Measurements from ENCODE around the gene NPHP1. TPM values are rescaled to one million over a fixed set of nuclear protein-coding genes. Genes with fewer than 3 reads are reported as not detected.
"Not testable (repeated sequence)": the region's sequence is repeated elsewhere in the genome, so short reads cannot be mapped to it uniquely, and the experiment has no call there.

The NPHP1 gene
- total RNA-seq: 1 to 10 TPM; 1.3 to 1.4 TPM

- ChIA-PET CTCF (no interaction called here), POLR2A (interaction anchor here (1.3 kb wide), 1 partner anchor 8 kb away, joined by 3 read pairs; no protein-coding TSS in a partner anchor)
- Mint-ChIP-seq H3K9me3 (no peaks in the 10 kb centered on the region), H3K27me3 (no peaks in the 10 kb centered on the region), H3K4me3 (peak within 1 kb of the TSS; percentile 83), H3K4me1 (ENCODE audit: low read depth) (peaks cover 22% of the 10 kb centered on the region), H3K27ac (peak within 1 kb of the TSS; percentile 73), H3K36me3 (ENCODE audit: low read depth) (peaks cover 11% of the 10 kb centered on the region)
- intact Hi-C loops (cut with micrococcal nuclease): no loop called here
- no peak for TF ChIP-seq CTCF (IDR thresholded peaks at IDR 0.05)
- DNase-seq: peak; percentile 85
- peak; percentile 93 for ATAC-seq
Observed at GRCh38 chr2:110204408-110205385, at the start of gene NPHP1. Gene NPHP1, minus strand, starts transcription at chr2:110205013. Its CDS starts 45 bp downstream, at chr2:110204968.

- H3K4me1 Mint-ChIP-seq (ENCODE audit: low read depth); CTCF ChIA-PET; H3K9me3 Mint-ChIP-seq; H3K27me3 Mint-ChIP-seq; ATAC-seq; DNase-seq; H3K36me3 Mint-ChIP-seq (ENCODE audit: low read depth); intact Hi-C loops (cut with micrococcal nuclease); H3K4me3 Mint-ChIP-seq; POLR2A ChIA-PET; H3K27ac Mint-ChIP-seq: not testable (repeated sequence)
Observed at GRCh38 chr2:110248081-110248795, 43.4 kb upstream of the NPHP1 start.

GRCh38 chr2:110245488-110246435, 40.9 kb upstream of the NPHP1 start:
- H3K27ac Mint-ChIP-seq; DNase-seq; intact Hi-C loops (cut with micrococcal nuclease); H3K36me3 Mint-ChIP-seq (ENCODE audit: low read depth); H3K4me1 Mint-ChIP-seq (ENCODE audit: low read depth); POLR2A ChIA-PET; H3K9me3 Mint-ChIP-seq; H3K4me3 Mint-ChIP-seq; H3K27me3 Mint-ChIP-seq; CTCF ChIA-PET: not testable (repeated sequence)
- ATAC-seq: peak; percentile 65

- intact Hi-C loops (cut with micrococcal nuclease); DNase-seq; H3K27me3 Mint-ChIP-seq; ATAC-seq; H3K36me3 Mint-ChIP-seq (ENCODE audit: low read depth); POLR2A ChIA-PET; H3K27ac Mint-ChIP-seq; H3K4me3 Mint-ChIP-seq; H3K9me3 Mint-ChIP-seq; CTCF ChIA-PET; H3K4me1 Mint-ChIP-seq (ENCODE audit: low read depth): not testable (repeated sequence)
Observed at GRCh38 chr2:110243283-110243682, 38.5 kb upstream of the NPHP1 start.

- H3K27me3 Mint-ChIP-seq; ATAC-seq; POLR2A ChIA-PET; H3K27ac Mint-ChIP-seq; H3K4me1 Mint-ChIP-seq (ENCODE audit: low read depth); intact Hi-C loops (cut with micrococcal nuclease); H3K4me3 Mint-ChIP-seq; H3K9me3 Mint-ChIP-seq; CTCF ChIA-PET; H3K36me3 Mint-ChIP-seq (ENCODE audit: low read depth); DNase-seq: not testable (repeated sequence)
Observed at GRCh38 chr2:110234514-110234913, 29.7 kb upstream of the NPHP1 start.

- ATAC-seq; H3K4me1 Mint-ChIP-seq (ENCODE audit: low read depth); H3K27ac Mint-ChIP-seq; DNase-seq; intact Hi-C loops (cut with micrococcal nuclease); POLR2A ChIA-PET; CTCF ChIA-PET; H3K36me3 Mint-ChIP-seq (ENCODE audit: low read depth); H3K9me3 Mint-ChIP-seq; H3K4me3 Mint-ChIP-seq: not testable (repeated sequence)
- peaks cover 19% of the 10 kb centered on the region for H3K27me3 Mint-ChIP-seq
Observed at GRCh38 chr2:110229886-110230285, 25.1 kb upstream of the NPHP1 start.

- peaks cover 38% of the 10 kb centered on the region for H3K27me3 Mint-ChIP-seq
- CTCF ChIA-PET; H3K4me3 Mint-ChIP-seq; H3K4me1 Mint-ChIP-seq (ENCODE audit: low read depth); ATAC-seq; H3K27ac Mint-ChIP-seq; intact Hi-C loops (cut with micrococcal nuclease); H3K36me3 Mint-ChIP-seq (ENCODE audit: low read depth); H3K9me3 Mint-ChIP-seq; DNase-seq: not testable (repeated sequence)
- POLR2A ChIA-PET: interaction anchor here (1.6 kb wide), 1 partner anchor 10 kb away, joined by 3 read pairs; the partner anchor contains the start of gene MTLN
Observed at GRCh38 chr2:110222626-110223025, 17.8 kb upstream of the NPHP1 start.

Data from activated CD8-positive, alpha-beta T cell treated with anti-CD3 and anti-CD28 coated beads for 36 hours (primary cell).